SKM-1 (cell line): Measurements from ENCODE around the gene AFG3L2.
"Not testable (repeated sequence)": the region's sequence is repeated elsewhere in the genome, so short reads cannot be mapped to it uniquely, and the experiment has no call there.

Experiments
- DNase-seq: peaks from one replicate; lab custom pipeline; 2025; ENCODE audit not compliant: unreplicated experiment; lab: John Stamatoyannopoulos, UW

The AFG3L2 gene

GRCh38 chr18:12397793-12398192, 20.8 kb upstream of the AFG3L2 start:
- DNase-seq, result no peak

GRCh38 chr18:12397254-12397653, 20.2 kb upstream of the AFG3L2 start:
- DNase-seq, result no peak

GRCh38 chr18:12394428-12394827, 17.4 kb upstream of the AFG3L2 start:
- DNase-seq, result no peak

- DNase-seq, result no peak
Measured at GRCh38 chr18:12393998-12394397, 17.0 kb upstream of the AFG3L2 start.

- no peak for DNase-seq
Measured at GRCh38 chr18:12393510-12393909, 16.5 kb upstream of the AFG3L2 start.

- DNase-seq, result no peak
Measured at GRCh38 chr18:12391487-12392165, 14.6 kb upstream of the AFG3L2 start.

- DNase-seq, result no peak
Measured at GRCh38 chr18:12388442-12388841, 11.4 kb upstream of the AFG3L2 start.

GRCh38 chr18:12384261-12384660, 7.2 kb upstream of the AFG3L2 start:
- no peak for DNase-seq

GRCh38 chr18:12383759-12384158, 6.7 kb upstream of the AFG3L2 start:
- DNase-seq, result not testable (repeated sequence)

- not testable (repeated sequence) for DNase-seq
Measured at GRCh38 chr18:12382221-12382814, 5.3 kb upstream of the AFG3L2 start.

- not testable (repeated sequence) for DNase-seq
Measured at GRCh38 chr18:12378198-12378558, 1.2 kb upstream of the AFG3L2 start.

GRCh38 chr18:12377556-12378197, 650 bp upstream of the AFG3L2 start:
- DNase-seq, result no peak

- DNase-seq, result no peak
Measured at GRCh38 chr18:12376034-12376753, 833 bp downstream of the AFG3L2 start.

GRCh38 chr18:12374401-12374800, 2.6 kb downstream of the AFG3L2 start:
- no peak for DNase-seq

GRCh38 chr18:12373771-12374116, 3.3 kb downstream of the AFG3L2 start:
- no peak for DNase-seq

- DNase-seq, result no peak
Measured at GRCh38 chr18:12373116-12373770, 3.8 kb downstream of the AFG3L2 start.

- no peak for DNase-seq
Measured at GRCh38 chr18:12372406-12372805, 4.6 kb downstream of the AFG3L2 start.

GRCh38 chr18:12371590-12371989, 5.4 kb downstream of the AFG3L2 start:
- no peak for DNase-seq

- DNase-seq, result no peak
Measured at GRCh38 chr18:12369211-12369610, 7.8 kb downstream of the AFG3L2 start.

- no peak for DNase-seq
Measured at GRCh38 chr18:12366784-12367183, 10.2 kb downstream of the AFG3L2 start.

- no peak for DNase-seq
Measured at GRCh38 chr18:12366379-12366778, 10.6 kb downstream of the AFG3L2 start.
